Hematopoietic multipotent progenitor cell treated with erythropoietin and hydrocortisone succinate and interleukin-3 and kit ligand, for 8 days (in vitro differentiated cells): Measurements from ENCODE around the gene OPA3.
A peak's percentile ranks its signal among the peaks of the same experiment; 100 is the strongest.

ENCODE experiments used
- DNase-seq: peaks from one replicate; pipeline ENCODE4 v3.0.0-alpha.2; 2015

The OPA3 gene

GRCh38 chr19:45560686-45561085 is 23.9 kb downstream of the OPA3 start:
- DNase-seq = no peak

- no peak for DNase-seq
Observed at GRCh38 chr19:45560038-45560437, 24.6 kb downstream of the OPA3 start.

DNA sequence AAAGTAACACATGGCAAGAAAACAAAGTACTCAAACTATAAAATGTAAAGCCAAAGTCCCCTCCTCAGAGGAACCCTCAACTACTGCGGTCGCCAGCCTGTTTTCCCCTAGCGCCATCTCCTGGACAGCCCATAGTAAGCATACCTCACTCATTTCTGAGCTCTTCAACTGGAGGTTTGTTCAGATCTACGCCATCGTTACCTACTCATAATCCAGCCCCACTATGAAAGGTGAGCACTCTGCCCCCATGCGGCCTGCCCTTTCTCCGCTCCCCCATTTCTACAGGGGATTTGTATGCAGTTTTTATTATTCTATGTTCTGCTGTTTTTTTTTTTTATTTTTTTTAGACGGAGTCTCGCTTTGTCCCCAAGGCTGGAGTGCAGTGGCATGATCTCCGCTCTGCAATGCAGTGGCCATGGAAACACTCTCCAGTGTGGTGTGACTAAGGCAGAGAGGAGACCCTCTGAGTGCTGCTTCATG is 26.2 kb downstream of the OPA3 start:
- DNase-seq = peak; percentile 79

- DNase-seq = no peak
Observed at GRCh38 chr19:45556835-45557234, 27.8 kb downstream of the OPA3 start.

DNA sequence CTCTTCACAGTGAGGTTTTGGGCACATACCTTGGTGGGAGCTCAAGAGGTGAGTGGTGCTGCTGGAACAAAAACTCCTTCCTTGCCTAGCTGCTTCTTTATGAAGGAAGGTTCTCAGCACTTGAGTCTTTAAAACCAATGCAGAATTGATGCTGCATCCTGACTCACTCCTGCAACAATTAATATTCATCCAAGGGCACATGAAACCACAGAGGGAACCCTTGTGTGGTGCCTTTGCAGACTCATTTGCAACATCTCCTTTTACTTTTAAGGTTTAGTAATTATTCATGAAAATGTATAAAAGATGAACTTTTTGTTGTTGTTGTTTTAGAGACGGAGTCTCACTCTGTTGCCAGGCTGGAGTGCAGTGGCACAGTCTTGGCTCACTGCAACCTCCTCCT is 30.1 kb downstream of the OPA3 start:
- no peak for DNase-seq

- no peak for DNase-seq
Observed at GRCh38 chr19:45553464-45553863, 31.1 kb downstream of the OPA3 start.

DNA sequence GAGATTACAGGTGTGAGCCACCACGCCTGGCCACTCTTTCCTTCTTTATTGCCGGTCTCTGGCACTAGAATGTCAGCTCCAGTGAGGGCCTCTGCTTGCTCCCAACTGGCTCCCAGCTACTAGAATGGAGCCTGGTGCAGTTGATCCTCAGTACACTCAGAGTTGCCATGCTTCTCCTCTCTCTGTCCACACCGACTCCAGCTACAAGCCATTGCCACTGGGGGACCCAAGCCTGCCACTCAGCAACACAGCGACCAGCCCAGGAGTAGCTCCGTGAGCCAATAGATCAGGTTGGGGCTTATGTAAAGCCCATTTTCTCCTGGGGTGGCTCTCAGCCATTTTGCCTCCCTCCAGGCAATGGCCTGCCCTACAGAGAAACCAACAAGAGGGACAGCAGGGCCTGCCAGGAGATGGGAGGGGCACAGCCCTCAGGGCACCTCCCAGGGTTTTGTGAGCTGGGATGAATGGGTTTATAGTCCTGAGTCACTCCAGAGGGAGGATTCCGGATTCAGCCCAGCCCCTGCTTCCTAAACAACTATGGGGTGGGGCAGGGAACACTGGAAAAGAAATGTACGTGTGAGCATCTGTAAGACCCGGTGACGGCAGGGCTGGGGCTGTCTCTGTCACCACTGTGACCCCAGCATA is 36.5 kb downstream of the OPA3 start:
- DNase-seq = no peak

DNA sequence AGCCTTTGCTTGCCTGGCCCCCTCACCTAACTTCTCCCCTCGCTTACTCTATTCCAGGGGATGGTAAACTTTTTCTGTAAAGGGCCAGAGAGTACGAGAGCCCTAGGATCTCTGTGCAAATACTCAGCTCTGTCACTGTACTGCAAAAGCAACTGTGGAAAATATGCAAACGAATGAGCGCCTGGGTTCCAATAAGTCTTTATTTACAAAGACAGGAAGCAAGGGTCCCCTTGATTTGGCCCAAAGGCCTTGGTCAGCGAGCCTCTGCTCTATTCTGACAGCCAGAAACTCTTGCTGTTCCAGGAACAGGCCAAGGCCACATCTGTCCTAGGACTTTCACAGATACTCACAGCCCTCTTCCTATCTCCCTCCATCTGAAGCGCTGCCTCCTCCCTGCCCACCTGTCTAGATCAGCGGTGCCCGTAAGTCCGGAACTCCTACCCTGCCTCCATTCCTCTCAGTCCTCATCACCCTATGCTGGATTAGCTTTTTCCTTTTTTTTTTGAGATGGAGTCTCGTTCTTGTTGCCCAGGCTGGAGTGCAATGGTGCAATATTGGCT is 37.3 kb downstream of the OPA3 start:
- DNase-seq = no peak

DNA sequence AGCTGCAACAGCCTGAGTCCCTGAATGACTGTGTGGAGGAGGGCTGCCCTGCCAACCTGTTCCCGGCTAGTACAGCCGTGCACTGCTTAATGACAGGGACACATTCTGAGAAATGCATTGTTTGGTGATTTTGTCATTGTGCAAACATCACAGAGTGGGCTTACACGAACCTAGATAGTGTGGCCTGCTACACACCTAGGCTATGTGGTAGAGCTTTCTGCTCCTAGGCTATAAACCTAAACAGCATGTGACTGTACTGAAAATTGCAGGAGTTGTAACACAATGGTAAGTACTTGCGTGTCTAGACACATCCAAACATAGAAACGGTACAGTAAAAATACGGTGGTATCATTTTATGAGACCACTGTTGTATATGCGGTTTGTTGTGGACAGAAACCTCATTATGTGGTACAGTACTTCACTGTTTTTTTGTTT is 42.4 kb downstream of the OPA3 start:
- DNase-seq = no peak

DNA sequence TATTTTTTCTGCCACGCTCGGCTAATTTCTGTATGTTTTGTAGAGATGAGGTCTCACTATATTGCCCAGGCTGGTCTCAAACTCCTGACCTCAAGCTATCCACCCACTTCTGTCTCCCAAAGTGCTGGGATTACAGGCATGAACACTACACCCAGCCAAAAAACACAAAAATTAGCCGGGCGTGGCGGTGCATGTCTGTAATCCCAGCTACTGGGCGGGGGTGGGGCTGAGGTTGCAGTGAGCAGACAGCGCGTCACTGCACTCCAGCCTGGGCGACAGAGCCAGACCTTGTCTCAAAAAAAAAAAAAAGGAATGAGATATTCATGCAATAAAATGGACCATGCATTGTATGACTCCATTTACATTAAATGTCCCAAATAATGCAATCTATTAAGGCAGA is 45.1 kb downstream of the OPA3 start:
- DNase-seq = no peak

- no peak for DNase-seq
Observed at GRCh38 chr19:45531349-45531748, 53.3 kb downstream of the OPA3 start.

DNA sequence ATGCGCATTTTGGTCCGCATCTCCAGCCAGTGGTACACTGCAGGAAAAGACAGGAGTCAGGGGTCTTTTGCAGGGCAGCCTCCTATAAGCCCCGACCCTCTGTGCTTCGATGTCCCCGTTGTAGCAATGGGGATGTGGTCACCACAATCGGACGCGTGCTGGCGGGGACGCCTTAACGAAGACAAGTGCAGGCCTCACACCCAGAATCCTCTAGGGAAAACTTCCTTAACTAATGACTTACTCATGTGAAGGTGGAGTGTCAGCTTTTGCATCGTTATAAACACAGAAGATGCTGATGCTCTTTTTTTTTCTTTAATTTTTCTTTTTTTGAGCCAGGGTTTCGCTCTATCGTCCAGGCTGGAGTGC is 55.2 kb downstream of the OPA3 start:
- no peak for DNase-seq

- peak; percentile 44 for DNase-seq
Observed at GRCh38 chr19:45528744-45529419, 55.7 kb downstream of the OPA3 start.

DNA sequence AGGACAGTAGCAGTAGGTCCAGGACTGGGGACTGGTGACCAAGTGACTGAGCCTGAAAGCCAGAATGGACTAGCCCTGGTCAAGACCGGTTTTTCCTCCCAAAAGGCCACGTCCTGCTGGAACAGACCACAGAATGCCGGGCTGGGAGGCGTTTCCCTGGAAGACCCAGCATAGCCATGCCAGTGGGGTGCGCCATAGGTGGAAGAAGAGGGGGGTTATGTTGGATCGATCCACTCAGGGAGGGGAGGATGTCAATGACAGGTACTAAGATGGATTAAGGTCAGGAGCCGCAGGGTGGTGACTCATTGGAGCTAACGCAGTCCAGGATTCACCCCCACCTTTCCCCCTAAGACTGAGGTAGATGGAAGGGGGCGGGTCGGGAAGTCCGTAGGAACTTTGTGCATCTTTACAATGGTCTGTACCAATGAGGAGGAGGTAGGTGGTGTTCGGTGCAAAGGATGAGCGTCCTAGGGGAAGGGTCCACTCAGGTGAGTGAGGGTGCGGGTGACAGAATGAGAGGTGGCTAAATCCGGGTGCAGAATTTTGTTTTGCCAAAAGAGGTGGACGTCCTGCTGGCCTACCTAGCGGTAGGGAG is 56.4 kb downstream of the OPA3 start:
- no peak for DNase-seq

DNA sequence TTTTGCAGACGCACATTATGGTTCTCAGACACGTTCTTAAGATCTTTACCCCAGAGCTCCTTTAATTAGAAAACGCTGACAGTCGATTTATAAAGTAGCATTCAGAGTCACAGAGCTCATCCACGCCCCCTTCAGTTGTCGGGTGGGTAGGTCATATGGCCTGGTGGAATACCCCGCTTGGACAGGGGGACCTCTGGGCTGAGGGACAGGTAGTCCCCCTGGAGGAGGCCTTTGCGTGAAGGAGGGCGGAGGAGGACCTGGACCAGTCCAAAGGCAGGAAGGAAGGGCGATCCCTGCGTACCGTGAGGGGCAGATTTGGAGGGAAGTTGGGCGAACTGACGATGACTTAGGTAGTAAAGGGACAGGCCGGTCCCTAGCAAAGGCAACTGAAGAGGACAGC is 56.9 kb downstream of the OPA3 start:
- no peak for DNase-seq

DNA sequence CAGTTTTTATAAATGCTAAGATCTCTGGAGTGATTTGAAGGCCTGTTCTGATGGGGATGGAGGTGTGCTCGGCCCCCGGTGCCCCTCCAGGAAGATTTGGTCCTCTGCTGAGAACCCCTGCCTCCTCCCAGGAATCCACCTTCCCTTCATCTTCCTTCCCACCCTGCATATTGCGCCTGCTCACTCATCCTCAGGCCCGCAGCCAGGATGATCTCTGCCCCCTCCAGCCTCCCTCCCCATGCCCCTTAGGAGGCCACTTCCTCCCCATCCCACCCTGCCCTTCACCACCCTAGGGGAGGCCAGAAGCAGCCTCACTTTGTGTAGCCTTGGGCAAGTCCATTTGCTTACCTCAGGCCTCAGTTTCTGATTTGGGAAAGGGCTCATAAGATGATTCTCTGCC is 57.6 kb downstream of the OPA3 start:
- DNase-seq = no peak

DNA sequence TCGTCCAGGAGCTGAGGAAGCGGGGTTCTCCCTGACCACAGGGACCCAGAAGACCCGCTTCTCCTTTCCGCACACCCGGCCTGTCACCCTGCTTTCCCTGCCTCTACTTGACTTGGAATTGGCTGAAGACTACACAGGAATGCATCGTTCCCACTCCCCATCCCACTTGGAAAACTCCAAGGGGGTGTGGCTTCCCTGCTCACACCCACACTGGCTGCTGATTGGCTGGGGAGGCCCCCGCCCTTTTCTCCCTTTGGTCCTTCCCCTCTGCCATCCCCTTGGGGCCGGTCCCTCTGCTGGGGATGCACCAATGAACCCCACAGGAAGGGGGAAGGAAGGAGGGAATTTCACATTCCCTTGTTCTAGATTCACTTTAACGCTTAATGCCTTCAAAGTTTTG is 58.5 kb downstream of the OPA3 start:
- peak; percentile 43 for DNase-seq

GRCh38 chr19:45524575-45525129 is 60.0 kb downstream of the OPA3 start:
- no peak for DNase-seq

GRCh38 chr19:45523642-45524256 is 60.9 kb downstream of the OPA3 start:
- peak; percentile 92 for DNase-seq

DNA sequence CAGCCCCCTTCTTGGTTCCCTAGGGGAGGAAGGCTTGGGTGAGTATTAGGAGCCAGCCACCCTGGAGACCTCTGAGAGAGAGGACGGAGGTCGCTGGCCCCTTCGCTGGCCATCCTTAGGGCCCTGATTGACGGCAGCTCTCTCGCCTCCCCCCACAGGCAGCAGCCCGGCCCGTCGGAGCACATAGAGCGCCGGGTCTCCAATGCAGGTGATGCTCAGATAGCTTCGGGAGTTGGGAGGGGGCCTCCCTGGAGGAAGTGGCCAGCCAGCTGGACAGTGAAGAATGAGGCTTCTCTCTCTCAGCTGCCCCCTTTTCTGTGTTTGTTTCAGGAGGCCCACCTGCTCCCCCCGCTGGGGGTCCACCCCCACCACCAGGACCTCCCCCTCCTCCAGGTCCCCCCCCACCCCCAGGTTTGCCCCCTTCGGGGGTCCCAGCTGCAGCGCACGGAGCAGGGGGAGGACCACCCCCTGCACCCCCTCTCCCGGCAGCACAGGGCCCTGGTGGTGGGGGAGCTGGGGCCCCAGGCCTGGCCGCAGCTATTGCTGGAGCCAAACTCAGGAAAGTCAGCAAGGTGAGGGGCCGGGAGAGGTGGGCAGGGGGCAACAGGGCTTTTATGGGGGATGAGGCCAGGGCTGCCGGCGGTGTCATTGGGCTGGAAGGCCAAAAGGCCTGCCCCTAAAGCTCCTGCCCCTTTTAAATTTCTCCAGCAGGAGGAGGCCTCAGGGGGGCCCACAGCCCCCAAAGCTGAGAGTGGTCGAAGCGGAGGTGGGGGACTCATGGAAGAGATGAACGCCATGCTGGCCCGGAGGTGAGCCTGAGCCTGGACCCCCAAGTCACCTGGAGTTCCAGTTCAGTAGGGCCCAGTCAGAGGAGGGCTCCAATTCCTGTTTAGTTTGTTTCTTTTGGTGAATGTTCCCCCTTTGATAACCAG is 62.3 kb downstream of the OPA3 start:
- no peak for DNase-seq

DNA sequence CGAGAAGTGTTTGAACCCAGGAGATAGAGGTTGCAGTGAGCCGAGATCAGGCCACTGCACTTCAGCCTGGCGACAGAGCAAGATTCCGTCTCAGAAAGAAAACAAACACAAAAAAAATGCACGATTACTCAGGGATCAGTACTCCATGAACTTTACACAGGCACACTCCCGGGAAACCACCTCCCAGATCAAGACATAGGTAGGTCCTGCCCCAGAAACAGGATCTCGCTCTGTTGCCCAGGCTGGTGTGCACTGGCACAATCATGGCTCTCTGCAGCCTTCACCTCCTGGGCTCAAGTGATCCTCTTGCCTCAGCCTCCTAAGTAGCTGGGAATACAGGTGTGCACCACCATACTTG is 66.2 kb downstream of the OPA3 start:
- DNase-seq = no peak
